ENCODE data around the gene PTPRN. TPM values are rescaled to one million over a fixed set of nuclear protein-coding genes. Genes with fewer than 3 reads are reported as not detected.

Gene PTPRN
- total RNA-seq, 1 donor from 2014 or later: 0.38 TPM

DNA sequence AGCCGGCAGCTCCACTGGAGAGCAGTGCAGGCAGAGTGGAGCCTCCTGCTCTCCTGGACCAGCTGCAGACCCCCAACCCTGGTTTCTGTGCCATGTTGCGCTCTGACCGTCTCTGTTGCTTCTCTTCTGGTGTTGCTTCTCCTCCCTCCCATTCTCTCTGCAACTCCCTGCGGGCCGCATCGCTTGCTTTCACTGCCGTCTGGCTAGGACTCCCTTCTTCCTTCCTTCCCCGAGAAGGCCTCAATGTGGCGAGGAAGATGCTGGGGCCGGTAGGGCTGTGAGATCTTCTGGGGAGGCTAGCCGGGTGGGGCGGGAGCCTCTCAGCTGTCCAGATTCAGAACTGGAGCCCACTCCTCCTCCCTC lies 23.8 kb downstream of the PTPRN start:
- H3K4me1 Mint-ChIP-seq: peaks cover 6% of the 10 kb centered on the region
- TF ChIP-seq, protein P1, sequence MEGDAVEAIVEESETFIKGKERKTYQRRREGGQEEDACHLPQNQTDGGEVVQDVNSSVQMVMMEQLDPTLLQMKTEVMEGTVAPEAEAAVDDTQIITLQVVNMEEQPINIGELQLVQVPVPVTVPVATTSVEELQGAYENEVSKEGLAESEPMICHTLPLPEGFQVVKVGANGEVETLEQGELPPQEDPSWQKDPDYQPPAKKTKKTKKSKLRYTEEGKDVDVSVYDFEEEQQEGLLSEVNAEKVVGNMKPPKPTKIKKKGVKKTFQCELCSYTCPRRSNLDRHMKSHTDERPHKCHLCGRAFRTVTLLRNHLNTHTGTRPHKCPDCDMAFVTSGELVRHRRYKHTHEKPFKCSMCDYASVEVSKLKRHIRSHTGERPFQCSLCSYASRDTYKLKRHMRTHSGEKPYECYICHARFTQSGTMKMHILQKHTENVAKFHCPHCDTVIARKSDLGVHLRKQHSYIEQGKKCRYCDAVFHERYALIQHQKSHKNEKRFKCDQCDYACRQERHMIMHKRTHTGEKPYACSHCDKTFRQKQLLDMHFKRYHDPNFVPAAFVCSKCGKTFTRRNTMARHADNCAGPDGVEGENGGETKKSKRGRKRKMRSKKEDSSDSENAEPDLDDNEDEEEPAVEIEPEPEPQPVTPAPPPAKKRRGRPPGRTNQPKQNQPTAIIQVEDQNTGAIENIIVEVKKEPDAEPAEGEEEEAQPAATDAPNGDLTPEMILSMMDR (IDR thresholded peaks at IDR 0.05; ENCODE audit: unreplicated experiment): no peak
- no peak for DNase-seq (ENCODE audit: low spot score in 2 of 2, unreplicated experiment in 2 of 2)
- H3K27ac Mint-ChIP-seq: no peak overlapping the region
- H3K4me3 Mint-ChIP-seq: no peak overlapping the region
- H3K27me3 Mint-ChIP-seq (ENCODE audit: low read depth): no peaks in the 10 kb centered on the region
- H3K9me3 Mint-ChIP-seq: no peaks in the 10 kb centered on the region
- H3K36me3 Mint-ChIP-seq: peaks cover 10% of the 10 kb centered on the region

DNA sequence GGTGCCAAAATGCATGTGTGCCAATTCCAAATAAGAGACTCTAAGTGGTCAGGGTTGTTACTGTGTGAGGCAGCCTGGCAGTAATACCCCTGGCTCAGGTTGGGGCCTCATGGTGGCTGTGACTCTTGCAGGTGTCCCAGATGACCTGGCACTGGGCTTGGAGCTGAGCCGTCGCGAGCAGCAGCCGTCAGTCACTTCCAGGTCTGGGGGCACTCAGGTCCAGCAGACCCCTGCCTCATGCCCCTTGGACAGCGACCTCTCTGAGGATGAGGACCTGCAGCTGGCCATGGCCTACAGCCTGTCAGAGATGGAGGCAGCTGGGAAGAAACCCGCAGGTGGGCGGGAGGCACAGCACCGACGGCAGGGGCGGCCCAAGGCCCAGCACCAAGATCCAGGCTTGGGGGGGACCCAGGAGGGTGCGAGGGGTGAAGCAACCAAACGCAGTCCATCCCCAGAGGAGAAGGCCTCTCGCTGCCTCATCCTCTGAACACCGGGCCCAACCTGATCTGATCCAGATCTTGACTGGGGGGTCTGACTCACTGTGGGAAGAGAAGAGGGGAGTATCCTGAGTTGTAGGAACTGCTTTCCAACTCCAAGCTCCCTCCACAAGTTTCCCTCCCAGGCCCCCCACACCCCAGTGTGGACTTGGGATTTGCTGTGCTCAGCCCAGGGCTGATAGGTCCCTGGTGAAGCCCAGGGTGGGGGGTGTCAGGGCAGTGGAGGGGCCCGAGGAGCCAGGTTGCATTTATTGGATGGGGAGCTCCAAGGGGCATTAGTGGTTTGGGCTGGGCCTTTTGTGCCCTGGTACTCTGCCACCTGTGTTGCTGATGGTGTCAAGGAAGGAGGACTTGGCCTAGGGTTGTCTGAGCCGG lies 24.5 kb downstream of the PTPRN start:
- Mint-ChIP-seq H3K27me3 (ENCODE audit: low read depth) (no peaks in the 10 kb centered on the region), H3K36me3 (peaks cover 10% of the 10 kb centered on the region), H3K4me1 (peaks cover 13% of the 10 kb centered on the region), H3K4me3 (no peak overlapping the region), H3K27ac (no peak overlapping the region), H3K9me3 (no peaks in the 10 kb centered on the region)
- no peak for DNase-seq (ENCODE audit: low spot score in 2 of 2, unreplicated experiment in 2 of 2)
- TF ChIP-seq, protein P1 (IDR thresholded peaks at IDR 0.05; ENCODE audit: unreplicated experiment): no peak

DNA sequence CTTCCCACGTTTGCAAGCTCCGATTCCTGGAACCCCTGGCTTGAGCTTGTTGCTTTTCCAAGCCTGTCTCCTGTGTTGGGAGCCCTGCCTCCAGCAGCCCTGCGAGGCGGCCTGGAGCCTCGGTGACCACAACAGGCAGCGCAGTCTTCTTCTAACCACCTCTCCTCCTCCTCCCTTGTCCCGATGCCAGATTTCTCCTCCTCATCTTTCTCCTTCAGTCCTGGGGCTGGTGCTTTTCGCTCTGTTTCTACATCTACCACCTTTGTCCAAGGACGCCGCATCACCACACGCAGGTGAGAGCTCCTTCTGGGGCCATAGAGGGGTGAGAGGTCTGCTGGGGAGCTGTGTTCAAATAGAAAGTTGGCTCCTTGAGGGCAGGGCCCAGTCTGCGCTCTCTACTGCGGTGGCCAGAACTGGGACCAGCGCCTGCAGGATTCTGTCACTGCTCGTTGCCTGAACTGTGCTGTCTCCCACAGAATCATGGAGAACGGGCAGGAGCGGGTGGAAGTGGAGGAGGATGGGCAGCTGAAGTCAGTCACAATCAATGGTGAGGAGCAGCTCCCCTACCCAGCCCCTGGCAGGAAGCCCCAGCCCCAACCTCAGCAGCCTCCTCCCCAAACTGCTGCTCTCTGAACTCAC lies 26.1 kb downstream of the PTPRN start:
- Mint-ChIP-seq H3K9me3 (no peaks in the 10 kb centered on the region), H3K4me1 (peaks cover 25% of the 10 kb centered on the region), H3K36me3 (peaks cover 10% of the 10 kb centered on the region), H3K4me3 (no peak overlapping the region), H3K27me3 (ENCODE audit: low read depth) (no peaks in the 10 kb centered on the region), H3K27ac (no peak overlapping the region)
- TF ChIP-seq, protein P1 (IDR thresholded peaks at IDR 0.05; ENCODE audit: unreplicated experiment): no peak
- DNase-seq (ENCODE audit: low spot score in 2 of 2, unreplicated experiment in 2 of 2): no peak

DNA sequence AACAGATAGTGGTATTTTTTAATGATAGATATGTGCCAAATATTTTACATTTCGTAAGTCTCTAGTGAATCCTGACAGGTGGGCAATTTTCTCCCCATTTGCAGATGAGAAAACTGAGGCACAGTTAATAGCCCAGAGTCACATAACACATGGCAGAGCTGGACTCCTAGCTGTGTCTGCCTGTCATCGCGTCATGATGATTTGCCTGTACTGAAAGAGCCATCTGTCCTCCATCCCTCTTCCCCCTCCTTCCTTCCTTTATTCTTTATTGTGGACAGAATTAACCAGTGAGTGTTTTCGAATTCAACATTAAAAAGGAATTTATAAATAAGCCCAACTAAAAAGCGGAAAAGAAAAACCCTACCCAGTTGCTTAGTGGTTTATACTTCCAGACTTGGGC lies 26.8 kb downstream of the PTPRN start:
- peaks cover 32% of the 10 kb centered on the region for H3K4me1 Mint-ChIP-seq
- H3K9me3 Mint-ChIP-seq: no peaks in the 10 kb centered on the region
- no peaks in the 10 kb centered on the region for H3K27me3 Mint-ChIP-seq (ENCODE audit: low read depth)
- no peak overlapping the region for H3K4me3 Mint-ChIP-seq
- no peak overlapping the region for H3K27ac Mint-ChIP-seq
- DNase-seq (ENCODE audit: low spot score in 2 of 2, unreplicated experiment in 2 of 2): no peak
- TF ChIP-seq, protein P1 (IDR thresholded peaks at IDR 0.05; ENCODE audit: unreplicated experiment): no peak
- H3K36me3 Mint-ChIP-seq: peaks cover 10% of the 10 kb centered on the region

DNA sequence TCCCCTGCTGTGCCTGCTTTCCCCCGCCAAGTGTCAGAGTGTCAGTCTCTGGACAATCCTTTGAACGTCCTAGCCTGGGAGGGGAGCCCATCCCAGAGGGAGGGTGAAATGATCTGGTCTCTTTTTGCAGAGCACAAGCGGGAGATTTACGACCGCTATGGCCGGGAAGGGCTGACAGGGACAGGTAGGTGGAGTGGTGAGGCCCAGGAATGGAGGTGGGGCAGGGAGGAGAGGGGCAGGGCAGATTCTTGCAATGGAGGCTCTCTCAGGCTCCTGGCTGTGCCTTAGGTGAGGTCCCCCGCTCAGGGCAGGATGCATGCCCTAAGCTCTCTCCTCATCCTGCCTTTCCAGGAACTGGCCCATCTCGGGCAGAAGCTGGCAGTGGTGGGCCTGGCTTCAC lies 27.6 kb downstream of the PTPRN start:
- H3K36me3 Mint-ChIP-seq: peaks cover 10% of the 10 kb centered on the region
- DNase-seq (ENCODE audit: low spot score in 2 of 2, unreplicated experiment in 2 of 2): no peak
- H3K27me3 Mint-ChIP-seq (ENCODE audit: low read depth): no peaks in the 10 kb centered on the region
- TF ChIP-seq, protein P1 (IDR thresholded peaks at IDR 0.05; ENCODE audit: unreplicated experiment): no peak
- no peaks in the 10 kb centered on the region for H3K9me3 Mint-ChIP-seq
- H3K4me3 Mint-ChIP-seq: no peak overlapping the region
- H3K27ac Mint-ChIP-seq: no peak overlapping the region
- peaks cover 32% of the 10 kb centered on the region for H3K4me1 Mint-ChIP-seq
